Gastrocnemius medialis (tissue), 4 donors: ENCODE data around the gene B4GALT3. TPM values are rescaled to one million over a fixed set of nuclear protein-coding genes. Genes with fewer than 3 reads are reported as not detected.

Source experiments
- ATAC-seq, 2 donors: fragments of 150-250 bp; one replicate each; pipeline ENCODE4 v1.9.1; 2016
- DNase-seq, 2 donors: peaks; one replicate each; pipeline ENCODE4 v3.0.0-alpha.2; 2019
- H3K27ac ChIP-seq, 4 donors: fragments of 200-600 bp; sonication (generic); 1 replicate in 1 of 4; 2 replicates in 3 of 4; pipeline ENCODE4 v1.5.1; 2016 to 2018; ENCODE audit warnings: mild to moderate bottlenecking in 2 of 4, moderate library complexity in 1 of 4
- H3K27me3 ChIP-seq, 3 donors: fragments of 200-600 bp; sonication (generic) in 2 of 3; 1 replicate in 1 of 3; 2 replicates in 2 of 3; pipeline versions ENCODE4 v1.5.1 to v1.6.0; 2016 to 2019; ENCODE audit warnings: mild to moderate bottlenecking in 1 of 3, moderate library complexity in 1 of 3
- H3K36me3 ChIP-seq, 2 donors: fragments of 200-600 bp; sonication (generic) in 1 of 2; one replicate each; pipeline ENCODE4 v1.5.1; 2017 to 2018
- H3K4me1 ChIP-seq, 2 donors: fragments of 200-600 bp; sonication (generic) in 1 of 2; one replicate each; pipeline ENCODE4 v1.5.1; 2016 to 2017; ENCODE audit warnings: mild to moderate bottlenecking in 2 of 2
- H3K4me3 ChIP-seq, 4 donors: fragments of 200-600 bp; sonication (generic) in 3 of 4; 1 replicate in 1 of 4; 2 replicates in 3 of 4; pipeline ENCODE4 v1.5.1; 2016 to 2019; ENCODE audit warnings: mild to moderate bottlenecking in 2 of 4
- H3K9me3 ChIP-seq, 3 donors: fragments of 200-600 bp; sonication (generic) in 2 of 3; 1 replicate in 1 of 3; 2 replicates in 2 of 3; pipeline ENCODE4 v1.5.1; 2016 to 2019
- POLR2A ChIP-seq, 2 donors: fragments of 450-650 bp; IDR thresholded peaks; one replicate each; pipeline ENCODE4 v1.6.1; 2017; ENCODE audit warnings: antibody characterized with exemption in 2 of 2, mild to moderate bottlenecking in 2 of 2, moderate library complexity in 2 of 2
- in situ Hi-C, 4 donors: fragments of 200-750 bp; cut with MboI; loops; one replicate each; pipeline versions ENCODE4 v1.15.0 to v1.8.0; 2017; ENCODE audit warnings: low sequenced_read_pairs in 4 of 4
- intact Hi-C: fragments of 100-400 bp; cut with DNase I; formaldehyde crosslinking; loops from one replicate; pipeline ENCODE4 v1.15.1; 2023; ENCODE audit warnings: low total_unique reads
- microRNA-seq, 2 donors: library from miRNA; unstranded; fragments of <30 nt; microRNA quantifications; one replicate each; pipeline ENCODE4, GENCODE V29; 2016; ENCODE audit warnings: borderline replicate concordance in 2 of 2
- total RNA-seq, 4 donors: library from RNA; depleted of rRNA; stranded (reverse); fragments of >200 nt; gene quantifications; one replicate each; pipeline versions ENCODE4 v1.1.0 to v1.2.3, GENCODE V29; 2016
- TF ChIP-seq, protein P1 (sequence below), 5 experiments: fragments of 450-650 bp in 3 of 5; fragments of 200-600 bp in 2 of 5; sonication (generic) in 2 of 5; IDR thresholded peaks in 4 of 5; conservative IDR thresholded peaks in 1 of 5; 1 replicate in 4 of 5; 2 replicates in 1 of 5; pipeline ENCODE4 v1.5.1; 2016 to 2019; ENCODE audit warnings: antibody characterized with exemption in 5 of 5, mild to moderate bottlenecking in 3 of 5, moderate library complexity in 3 of 5

B4GALT3 gene
- total RNA-seq, 4 donors from 2014 or later = 35.5 to 47.7 (median 43.7) TPM

- Histone ChIP-seq H3K4me1 (peaks cover 21 to 25% of the 10 kb centered on the region in 2 donors), H3K27ac (no peak overlapping the region), H3K27me3 (no peaks in the 10 kb centered on the region), H3K36me3 (peaks cover 0 to 60% of the 10 kb centered on the region in 2 donors), H3K9me3 (no peaks in the 10 kb centered on the region), H3K4me3 (no peak overlapping the region)
- in situ Hi-C loops = no loop called here
- ATAC-seq = no peak
- DNase-seq = no peak
- TF ChIP-seq, protein P1, sequence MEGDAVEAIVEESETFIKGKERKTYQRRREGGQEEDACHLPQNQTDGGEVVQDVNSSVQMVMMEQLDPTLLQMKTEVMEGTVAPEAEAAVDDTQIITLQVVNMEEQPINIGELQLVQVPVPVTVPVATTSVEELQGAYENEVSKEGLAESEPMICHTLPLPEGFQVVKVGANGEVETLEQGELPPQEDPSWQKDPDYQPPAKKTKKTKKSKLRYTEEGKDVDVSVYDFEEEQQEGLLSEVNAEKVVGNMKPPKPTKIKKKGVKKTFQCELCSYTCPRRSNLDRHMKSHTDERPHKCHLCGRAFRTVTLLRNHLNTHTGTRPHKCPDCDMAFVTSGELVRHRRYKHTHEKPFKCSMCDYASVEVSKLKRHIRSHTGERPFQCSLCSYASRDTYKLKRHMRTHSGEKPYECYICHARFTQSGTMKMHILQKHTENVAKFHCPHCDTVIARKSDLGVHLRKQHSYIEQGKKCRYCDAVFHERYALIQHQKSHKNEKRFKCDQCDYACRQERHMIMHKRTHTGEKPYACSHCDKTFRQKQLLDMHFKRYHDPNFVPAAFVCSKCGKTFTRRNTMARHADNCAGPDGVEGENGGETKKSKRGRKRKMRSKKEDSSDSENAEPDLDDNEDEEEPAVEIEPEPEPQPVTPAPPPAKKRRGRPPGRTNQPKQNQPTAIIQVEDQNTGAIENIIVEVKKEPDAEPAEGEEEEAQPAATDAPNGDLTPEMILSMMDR (IDR thresholded peaks at IDR 0.05 in 4 of 5, conservative IDR thresholded peaks at IDR 0.05 in 1 of 5) = no peak
- no peak for TF ChIP-seq POLR2A (IDR thresholded peaks at IDR 0.05)
- intact Hi-C loops = no loop called here
These were observed 55.5 kb downstream of the B4GALT3 start for GRCh38 chr1:161121834-161122233.

Small RNA genes lying within 50 kb of the gene (microRNA-seq; reads per million reads assigned to microRNA genes)
- 0 to 2.6 reads per million in 2 donors for gene MIR5187

Other genes starting within 250 kb of the B4GALT3 start
- gene ITLN2, start 222.7 kb downstream of the B4GALT3 start, total RNA-seq = not detected
- 1 to 10 TPM; 3.1 to 6.0 (median 5.3) TPM for gene F11R, start 156.4 kb downstream of the B4GALT3 start, total RNA-seq
- gene TSTD1, start 138.5 kb downstream of the B4GALT3 start, total RNA-seq = 10 to 100 TPM in 3 of 4 donors, 1 to 10 TPM in 1; 8.6 to 52.6 (median 16.8) TPM
- gene USF1, start 131.5 kb downstream of the B4GALT3 start, total RNA-seq = 10 to 100 TPM; 41.9 to 55.1 (median 49.1) TPM
- 1 to 10 TPM in 2 of 4 donors, under 1 TPM in 2; 0.61 to 1.6 (median 1.0) TPM for gene ARHGAP30, start 107.6 kb downstream of the B4GALT3 start, total RNA-seq
- not detected for gene NECTIN4, start 87.9 kb downstream of the B4GALT3 start, total RNA-seq
- 1 to 10 TPM in 2 of 4 donors, under 1 TPM in 2; 0.89 to 2.4 (median 1.3) TPM for gene KLHDC9, start 79.1 kb downstream of the B4GALT3 start, total RNA-seq
- 100 to 1,000 TPM in 1 of 4 donors, 10 to 100 TPM in 3; 62.4 to 106 (median 74.1) TPM for gene PFDN2, start 59.5 kb downstream of the B4GALT3 start, total RNA-seq
- gene NIT1, start 59.4 kb downstream of the B4GALT3 start, total RNA-seq = 10 to 100 TPM; 16.1 to 20.4 (median 17.9) TPM
- gene DEDD, start 44.8 kb downstream of the B4GALT3 start, total RNA-seq = 10 to 100 TPM; 40.2 to 60.2 (median 46.3) TPM
- 10 to 100 TPM; 57.9 to 66.7 (median 63.5) TPM for gene UFC1, start 23.5 kb downstream of the B4GALT3 start, total RNA-seq
- gene USP21, start 18.0 kb downstream of the B4GALT3 start, total RNA-seq = 10 to 100 TPM; 16.5 to 20.8 (median 18.0) TPM
- 10 to 100 TPM in 2 of 4 donors, 1 to 10 TPM in 2; 4.0 to 14.7 (median 7.3) TPM for gene PPOX, start 11.1 kb downstream of the B4GALT3 start, total RNA-seq
- 10 to 100 TPM in 1 of 4 donors, 1 to 10 TPM in 3; 1.2 to 12.4 (median 5.2) TPM for gene ADAMTS4, start 21.5 kb upstream of the B4GALT3 start, total RNA-seq
- 100 to 1,000 TPM; 206 to 260 (median 226) TPM for gene NDUFS2, start 24.9 kb upstream of the B4GALT3 start, total RNA-seq
- 10 to 100 TPM in 3 of 4 donors, 1 to 10 TPM in 1; 4.2 to 20.4 (median 18.5) TPM for gene FCER1G, start 37.8 kb upstream of the B4GALT3 start, total RNA-seq
- gene APOA2, start 46.1 kb upstream of the B4GALT3 start, total RNA-seq = 10 to 100 TPM in 2 of 4 donors, not detected in 2; 22.2 to 57.8 TPM
- gene TOMM40L, start 48.6 kb upstream of the B4GALT3 start, total RNA-seq = 10 to 100 TPM in 3 of 4 donors, 1 to 10 TPM in 1; 8.3 to 22.7 (median 16.9) TPM
- not detected for gene NR1I3, start 60.7 kb upstream of the B4GALT3 start, total RNA-seq
- not detected for gene PCP4L1, start 81.2 kb upstream of the B4GALT3 start, total RNA-seq
- gene MPZ, start 132.5 kb upstream of the B4GALT3 start, total RNA-seq = 1 to 10 TPM in 3 of 4 donors, under 1 TPM in 1; 0.61 to 3.4 (median 2.1) TPM
- gene SDHC, start 136.9 kb upstream of the B4GALT3 start, total RNA-seq = 100 to 1,000 TPM in 1 of 4 donors, 10 to 100 TPM in 3; 47.5 to 112 (median 63.8) TPM
- not detected for gene CFAP126, start 190.4 kb upstream of the B4GALT3 start, total RNA-seq